HepG2 (cell line): Measurements from ENCODE around the gene ARHGEF10L. TPM values are rescaled to one million over a fixed set of nuclear protein-coding genes. Genes with fewer than 3 reads are reported as not detected.
A peak's percentile ranks its signal among the peaks of the same experiment; 100 is the strongest.

ENCODE experiments used
- ATAC-seq: fragments of 200-7000 bp; cut with Tn5 transposase; 3 replicates; pipeline ENCODE4 v1.9.1; 2020; ENCODE audit warnings: mild to moderate bottlenecking, moderate library complexity
- BruUV-seq: library from RNA; stranded (reverse); fragments of 400-500 nt; replicated peaks from 2 replicates; lab custom pipeline; 2021; lab: Mats Ljungman, UMichigan
- CTCF ChIA-PET: fragments of 300-600 bp; formaldehyde crosslinking; extraction: SDS; loops from one replicate; lab custom pipeline; 2021; ENCODE audit warnings: low total read pairs, inconsistent platforms, low intra/inter-chr PET ratio; lab: Yijun Ruan, JAX
- POLR2A ChIA-PET: fragments of 350-600 bp; sonication (Branson Sonifier 250); formaldehyde crosslinking; loops from one replicate; lab custom pipeline; 2020; ENCODE audit warnings: antibody characterized with exemption, inconsistent platforms; lab: Yijun Ruan, JAX
- DNase-seq: peaks from one replicate; pipeline ENCODE4 v3.0.0-alpha.2; 2015; ENCODE audit warnings: low spot score
- FAIRE-seq: peaks from 3 replicates; lab custom pipeline; 2011; peaks lifted over from hg19 to GRCh38; lab: Jason Lieb, UNC
- H2AFZ ChIP-seq: one replicate; pipeline ENCODE4 v1.6.1; 2011; ENCODE audit warnings: low read length, inconsistent platforms
- H3K27ac ChIP-seq: fragments of 300-600 bp; 3 replicates; pipeline ENCODE4 v1.8.0; 2011; ENCODE audit warnings: mixed run types, mild to moderate bottlenecking, mixed read lengths, low read length, inconsistent platforms; ENCODE audit not compliant: insufficient read depth; ENCODE audit errors: extremely low read length
- H3K27me3 ChIP-seq, 2 experiments: fragments of 200-600 bp in 1 of 2; 2 replicates in 1 of 2; 3 replicates in 1 of 2; pipeline versions ENCODE4 v1.6.0 to v1.8.0; 2011; ENCODE audit warnings: low read length in 2 of 2, mild to moderate bottlenecking in 2 of 2, moderate library complexity in 2 of 2, inconsistent platforms in 1 of 2; ENCODE audit not compliant: insufficient read depth in 2 of 2, control insufficient read depth in 1 of 2
- H3K36me3 ChIP-seq, 2 experiments: fragments of 200-600 bp in 1 of 2; replicated peaks in 1 of 2; 2 replicates in 1 of 2; 3 replicates in 1 of 2; pipeline versions ENCODE4 v1.5.1 to v1.8.0; 2011; ENCODE audit warnings: low read length in 2 of 2, inconsistent platforms in 1 of 2; ENCODE audit not compliant: insufficient read depth in 2 of 2, control insufficient read depth in 1 of 2
- H3K4me1 ChIP-seq: 2 replicates; pipeline ENCODE4 v1.5.1; 2012; ENCODE audit warnings: low read length, inconsistent platforms; ENCODE audit not compliant: insufficient read depth
- H3K4me2 ChIP-seq: 2 replicates; pipeline ENCODE4 v1.6.0; 2011; ENCODE audit warnings: low read depth, low read length, inconsistent platforms
- H3K4me3 ChIP-seq, 3 experiments: fragments of 200-600 bp in 1 of 3; sonication (generic), shearing (Covaris generic) in 1 of 3; replicated peaks in 1 of 3; 2 replicates each; pipeline ENCODE4 v1.5.1; 2011 to 2016; ENCODE audit warnings: low read length in 3 of 3, inconsistent platforms in 2 of 3, low read depth in 2 of 3, mild to moderate bottlenecking in 2 of 3, control low read depth in 1 of 3, mixed read lengths in 1 of 3; ENCODE audit not compliant: insufficient read depth in 1 of 3
- H3K79me2 ChIP-seq: one replicate; pipeline ENCODE4 v1.6.1; 2011; ENCODE audit warnings: low read length, inconsistent platforms; ENCODE audit not compliant: insufficient read depth
- H3K9ac ChIP-seq: 2 replicates; pipeline ENCODE4 v1.6.0; 2011; ENCODE audit warnings: mild to moderate bottlenecking, low read depth, low read length, inconsistent platforms; ENCODE audit not compliant: insufficient read depth
- H3K9me3 ChIP-seq: 2 replicates; pipeline ENCODE4 v1.5.1; 2012; ENCODE audit warnings: mild to moderate bottlenecking, low read length
- H4K20me1 ChIP-seq: 2 replicates; pipeline ENCODE4 v1.6.0; 2011; ENCODE audit warnings: inconsistent platforms, mild to moderate bottlenecking, low read length, moderate library complexity; ENCODE audit not compliant: insufficient read depth
- ATF7-NPFF ChIP-seq: sonication (generic); formaldehyde crosslinking; IDR thresholded peaks from 2 replicates; pipeline ENCODE4 v1.8.1; 2023; ENCODE audit warnings: mild to moderate bottlenecking, low read depth, missing genetic modification reagents, moderate library complexity
- BRF2 ChIP-seq: sonication (generic); formaldehyde crosslinking; IDR thresholded peaks from 2 replicates; pipeline ENCODE4 v1.8.1; 2022; ENCODE audit warnings: mild to moderate bottlenecking, missing genetic modification reagents
- FLYWCH1 ChIP-seq: sonication (generic); formaldehyde crosslinking; IDR thresholded peaks from 2 replicates; pipeline ENCODE4 v1.8.1; 2023; ENCODE audit warnings: mild to moderate bottlenecking, missing genetic modification reagents
- FOXA1 ChIP-seq, 2 experiments: fragments of 450-650 bp in 1 of 2; sonication (generic) in 1 of 2; formaldehyde crosslinking in 1 of 2; IDR thresholded peaks; 2 replicates each; pipeline versions ENCODE4 v1.4.0 to v1.6.1; 2016 to 2020; ENCODE audit warnings: missing genetic modification reagents in 1 of 2
- KAT7 ChIP-seq: IDR thresholded peaks from 2 replicates; pipeline ENCODE4 v1.6.1; 2018; ENCODE audit warnings: borderline replicate concordance, missing compliant biosample characterization
- NFKB2 ChIP-seq: sonication (generic); formaldehyde crosslinking; IDR thresholded peaks from 2 replicates; pipeline ENCODE4 v1.4.0; 2020; ENCODE audit warnings: missing genetic modification reagents, borderline replicate concordance
- PHF5A ChIP-seq: IDR thresholded peaks from one replicate; pipeline ENCODE4 v1.6.1; 2018; ENCODE audit warnings: low read depth, missing genetic modification reagents; ENCODE audit not compliant: unreplicated experiment
- POLR2AphosphoS5 ChIP-seq: IDR thresholded peaks from 2 replicates; pipeline ENCODE4 v1.6.1; 2012; ENCODE audit warnings: low read depth, low read length
- SMC3 ChIP-seq: IDR thresholded peaks from 2 replicates; pipeline ENCODE4 v1.6.1; 2011; ENCODE audit warnings: low read length, improper control_type of control experiment
- TSC22D2 ChIP-seq: sonication (generic); formaldehyde crosslinking; IDR thresholded peaks from 2 replicates; pipeline ENCODE4 v1.5.1; 2020; ENCODE audit warnings: missing genetic modification reagents, mild to moderate bottlenecking, borderline replicate concordance
- ZFX ChIP-seq: sonication (generic); formaldehyde crosslinking; IDR thresholded peaks from 2 replicates; pipeline ENCODE4 v1.4.0; 2020; ENCODE audit warnings: mild to moderate bottlenecking, low read depth, missing genetic modification reagents, moderate library complexity
- ZNF574 ChIP-seq: sonication (generic); formaldehyde crosslinking; IDR thresholded peaks from 2 replicates; pipeline ENCODE4 v1.4.0; 2020; ENCODE audit warnings: missing genetic modification reagents
- ZNF737 ChIP-seq: sonication (generic); formaldehyde crosslinking; IDR thresholded peaks from 2 replicates; pipeline ENCODE4 v1.5.0; 2020; ENCODE audit warnings: missing genetic modification reagents, mild to moderate bottlenecking, borderline replicate concordance
- ZNF740 ChIP-seq: sonication (generic); formaldehyde crosslinking; IDR thresholded peaks from 2 replicates; pipeline ENCODE4 v1.4.0; 2020; ENCODE audit warnings: missing genetic modification reagents
- ZNF747 ChIP-seq: sonication (generic); formaldehyde crosslinking; IDR thresholded peaks from 2 replicates; pipeline ENCODE4 v1.8.1; 2023; ENCODE audit warnings: missing genetic modification reagents, mild to moderate bottlenecking, borderline replicate concordance
- WGBS: methylation state at CpG from one replicate; pipeline ENCODE4 v1.1.6; 2017; ENCODE audit warnings: low lambda C conversion rate; 5-methylcytosine and 5-hydroxymethylcytosine counted together
- in situ Hi-C: cut with HindIII; loops from 2 replicates; pipeline ENCODE4 v1.10.0; 2017; ENCODE audit warnings: low pct_unique_long_range_greater_than_20kb; ENCODE audit not compliant: extremely low pct_ligation_motif_present
- intact Hi-C: fragments of 100-400 bp; cut with micrococcal nuclease; formaldehyde crosslinking; loops from one replicate; pipeline ENCODE4 v1.10.0; 2022; ENCODE audit not compliant: unreplicated experiment
- polyA plus RNA-seq, 8 experiments: library from polyadenylated mRNA; depleted of rRNA in 3 of 8; stranded (reverse) in 7 of 8; unstranded in 1 of 8; fragments of >200 nt; fragmentation: Illumina TruSeq in 4 of 8; extraction: Trizol in 4 of 8; gene quantifications; 2 replicates each; pipeline versions ENCODE4 v1.2.1 to v1.2.3, GENCODE V29; 2011 to 2016; ENCODE audit warnings: low read depth in 4 of 8, missing spikeins in 1 of 8, mixed read lengths in 1 of 8; ENCODE audit not compliant: insufficient read depth in 1 of 8
- total RNA-seq, 5 experiments: library from RNA; depleted of rRNA; stranded (reverse); fragments of >200 nt; fragmentation: Illumina TruSeq; extraction: Trizol; gene quantifications; 2 replicates each; pipeline ENCODE4 v1.2.3, GENCODE V29; 2016; ENCODE audit warnings: low read depth in 1 of 5
- TF ChIP-seq, protein P1 (sequence below): sonication (generic); formaldehyde crosslinking; IDR thresholded peaks from 2 replicates; pipeline ENCODE4 v1.5.0; 2020; ENCODE audit warnings: missing genetic modification reagents, mild to moderate bottlenecking, borderline replicate concordance

ARHGEF10L gene
- total and polyA plus RNA-seq, 2 of the 13 experiments (the other 11 are each of a cell fraction or from before 2014, with no cell fraction given): 46.5 to 78.3 TPM

GRCh38 chr1:17572264-17572985 lies 32.9 kb downstream of the ARHGEF10L start:
- Histone ChIP-seq H3K4me1 (peaks cover 77% of the 10 kb centered on the region), H3K4me3 (no peak overlapping the region), H3K9me3 (no peaks in the 10 kb centered on the region), H3K36me3 (no peaks in the 10 kb centered on the region), H3K9ac (no peak overlapping the region), H3K27ac (no peak overlapping the region), H3K79me2 (no peaks in the 10 kb centered on the region), H3K27me3 (no peaks in the 10 kb centered on the region), H2AFZ (no peak overlapping the region), H4K20me1 (no peaks in the 10 kb centered on the region), H3K4me2 (no peak overlapping the region)
- ChIA-PET POLR2A (interaction anchor here (0.6 to 2.8 kb wide), 4 partner anchors 8 to 34 kb away, joined by 3 to 14 read pairs (median 7); no protein-coding TSS in a partner anchor), CTCF (interaction anchor here (1.4 to 3.6 kb wide), 4 partner anchors 34 to 78 kb away, joined by 4 to 27 read pairs (median 6); no protein-coding TSS in a partner anchor)
- FAIRE-seq (peak; percentile 21), ATAC-seq (peak; percentile 51), DNase-seq (no peak)
- intact Hi-C loops (no loop called here), in situ Hi-C loops (loop anchor here (5.0 kb wide), 1 partner anchor 70 kb away; no protein-coding TSS in a partner anchor)
- WGBS: 83% methylated on average over 7 of the region's 9 CpGs
- BruUV-seq: no TSS peak
- TF ChIP-seq ZNF737 (CRISPR knock-in tag) (no peak), ZNF740 (CRISPR knock-in tag) (no peak), FOXA1 (IDR thresholded peaks at IDR 0.05) (no peak), FOXA1 (CRISPR knock-in tag; IDR thresholded peaks at IDR 0.05) (0 out of 2 replicates have a peak, but pooled peaks have one; percentile 2), SMC3 (peak; percentile 54; the same call in 1 of the 2 replicates), KAT7 (CRISPR knock-in tag) (no peak), TSC22D2 (CRISPR knock-in tag) (no peak), FLYWCH1 (CRISPR knock-in tag) (no peak), ATF7-NPFF (CRISPR knock-in tag) (no peak), ZFX (CRISPR knock-in tag) (no peak), ZNF747 (no peak), POLR2AphosphoS5 (no peak), NFKB2 (CRISPR knock-in tag) (no peak), BRF2 (CRISPR knock-in tag) (no peak), ZNF574 (CRISPR knock-in tag) (0 out of 2 replicates have a peak, but pooled peaks have one; percentile 37), PHF5A (CRISPR knock-in tag) (no peak)
- TF ChIP-seq, protein P1, sequence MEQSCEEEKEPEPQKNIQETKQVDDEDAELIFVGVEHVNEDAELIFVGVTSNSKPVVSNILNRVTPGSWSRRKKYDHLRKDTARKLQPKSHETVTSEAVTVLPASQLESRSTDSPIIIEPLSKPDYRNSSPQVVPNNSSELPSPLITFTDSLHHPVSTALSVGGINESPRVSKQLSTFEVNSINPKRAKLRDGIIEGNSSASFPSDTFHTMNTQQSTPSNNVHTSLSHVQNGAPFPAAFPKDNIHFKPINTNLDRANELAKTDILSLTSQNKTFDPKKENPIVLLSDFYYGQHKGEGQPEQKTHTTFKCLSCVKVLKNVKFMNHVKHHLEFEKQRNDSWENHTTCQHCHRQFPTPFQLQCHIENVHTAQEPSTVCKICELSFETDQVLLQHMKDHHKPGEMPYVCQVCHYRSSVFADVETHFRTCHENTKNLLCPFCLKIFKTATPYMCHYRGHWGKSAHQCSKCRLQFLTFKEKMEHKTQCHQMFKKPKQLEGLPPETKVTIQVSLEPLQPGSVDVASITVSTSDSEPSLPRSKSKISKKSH (CRISPR knock-in tag): no peak
